Measurements from ENCODE around the gene SATL1. TPM values are rescaled to one million over a fixed set of nuclear protein-coding genes. Genes with fewer than 3 reads are reported as not detected.

Gene SATL1
- total RNA-seq, 1 experiment from 2014 or later: not detected

- ATAC-seq: no peak
- Histone ChIP-seq H3K27ac (ENCODE audit: low read length) (no peak overlapping the region), H3K27me3 (ENCODE audit: control insufficient read depth, insufficient read depth, low read length) (no peaks in the 10 kb centered on the region), H3K4me3 (ENCODE audit: low read depth in 2 of 2, low read length in 2 of 2) (no peak overlapping the region), H3K9me3 (ENCODE audit: control insufficient read depth, insufficient read depth, low read depth, low read length) (no peaks in the 10 kb centered on the region), H3K4me1 (ENCODE audit: control insufficient read depth, insufficient read depth, low read length) (no peaks in the 10 kb centered on the region), H3K36me3 (ENCODE audit: control insufficient read depth, insufficient read depth, low read length) (no peaks in the 10 kb centered on the region)
- CTCF ChIA-PET: no interaction called here
- POLR2A ChIA-PET: no interaction called here
- DNase-seq (ENCODE audit: low read depth, low spot score): no peak
- in situ Hi-C loops (cut with HindIII; ENCODE audit: low pct_unique_long_range_greater_than_20kb, low sequenced_read_pairs) (no loop called here), intact Hi-C loops (cut with micrococcal nuclease; ENCODE audit: unreplicated experiment) (no loop called here)
- no TSS peak for BruUV-seq (replicated peaks)
- TF ChIP-seq POLR2AphosphoS5 (IDR thresholded peaks at IDR 0.05; ENCODE audit: low read depth, low read length): no peak
- no peak for TF ChIP-seq SIN3A (IDR thresholded peaks at IDR 0.05; ENCODE audit: borderline replicate concordance, insufficient read depth, low read depth, low read length)
- TF ChIP-seq TCF7L2 (IDR thresholded peaks at IDR 0.05; ENCODE audit: low read depth, low read length): no peak
- no peak for TF ChIP-seq CTCF (IDR thresholded peaks at IDR 0.05)
- TF ChIP-seq REST (IDR thresholded peaks at IDR 0.05; ENCODE audit: insufficient read depth in 1 of 2, low read depth in 2 of 2, low read length in 1 of 2): no peak
Observed at GRCh38 chrX:85115252-85115651, 128.3 kb downstream of the SATL1 start.

GRCh38 chrX:85114776-85115175, 128.8 kb downstream of the SATL1 start:
- no peak overlapping the region for H3K4me3 ChIP-seq (ENCODE audit: low read depth in 2 of 2, low read length in 2 of 2)
- no peaks in the 10 kb centered on the region for H3K9me3 ChIP-seq (ENCODE audit: control insufficient read depth, insufficient read depth, low read depth, low read length)
- POLR2A ChIA-PET: no interaction called here
- DNase-seq (ENCODE audit: low read depth, low spot score): no peak
- no peak for TF ChIP-seq POLR2AphosphoS5 (IDR thresholded peaks at IDR 0.05; ENCODE audit: low read depth, low read length)
- no peak for TF ChIP-seq TCF7L2 (IDR thresholded peaks at IDR 0.05; ENCODE audit: low read depth, low read length)
- no peak for TF ChIP-seq SIN3A (IDR thresholded peaks at IDR 0.05; ENCODE audit: borderline replicate concordance, insufficient read depth, low read depth, low read length)
- no peak for TF ChIP-seq CTCF (IDR thresholded peaks at IDR 0.05)
- TF ChIP-seq REST (IDR thresholded peaks at IDR 0.05; ENCODE audit: insufficient read depth in 1 of 2, low read depth in 2 of 2, low read length in 1 of 2): no peak
- no TSS peak for BruUV-seq (replicated peaks)
- in situ Hi-C loops (cut with HindIII; ENCODE audit: low pct_unique_long_range_greater_than_20kb, low sequenced_read_pairs) (no loop called here), intact Hi-C loops (cut with micrococcal nuclease; ENCODE audit: unreplicated experiment) (no loop called here)
- H3K36me3 ChIP-seq (ENCODE audit: control insufficient read depth, insufficient read depth, low read length): no peaks in the 10 kb centered on the region
- H3K27me3 ChIP-seq (ENCODE audit: control insufficient read depth, insufficient read depth, low read length): no peaks in the 10 kb centered on the region
- CTCF ChIA-PET: no interaction called here
- ATAC-seq: no peak
- no peak overlapping the region for H3K27ac ChIP-seq (ENCODE audit: low read length)
- H3K4me1 ChIP-seq (ENCODE audit: control insufficient read depth, insufficient read depth, low read length): no peaks in the 10 kb centered on the region

Data from Panc1 (cell line).